NOMO-1 treated with DMSO at 0.1 percent for 48 hours (cell line): Measurements from ENCODE around the gene SLA2.
"Not testable (repeated sequence)": the region's sequence is repeated elsewhere in the genome, so short reads cannot be mapped to it uniquely, and the experiment has no call there.

ENCODE experiments used
- DNase-seq: peaks from one replicate; lab custom pipeline; 2025; ENCODE audit not compliant: unreplicated experiment; lab: John Stamatoyannopoulos, UW

SLA2 gene

DNA sequence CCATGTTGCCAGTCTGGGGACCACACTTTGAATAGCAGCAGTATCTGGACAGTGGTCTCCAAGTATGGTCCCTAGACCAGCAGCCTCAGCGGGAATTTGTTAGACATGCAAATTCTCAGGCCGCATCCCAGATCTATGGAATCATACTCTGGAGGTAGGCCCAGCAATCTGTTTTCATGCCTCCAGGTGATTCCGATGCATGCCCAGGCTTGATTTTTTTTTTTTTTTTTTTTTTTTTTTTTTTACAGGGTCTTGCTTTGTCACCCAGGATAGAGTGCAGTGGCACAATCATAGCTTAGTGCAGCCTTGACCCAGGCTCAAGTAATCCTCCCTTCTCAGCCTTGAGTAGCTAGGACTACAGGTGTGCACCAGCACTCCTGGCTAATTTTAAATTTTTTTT lies 682 bp upstream of the SLA2 start:
- DNase-seq: no peak

DNA sequence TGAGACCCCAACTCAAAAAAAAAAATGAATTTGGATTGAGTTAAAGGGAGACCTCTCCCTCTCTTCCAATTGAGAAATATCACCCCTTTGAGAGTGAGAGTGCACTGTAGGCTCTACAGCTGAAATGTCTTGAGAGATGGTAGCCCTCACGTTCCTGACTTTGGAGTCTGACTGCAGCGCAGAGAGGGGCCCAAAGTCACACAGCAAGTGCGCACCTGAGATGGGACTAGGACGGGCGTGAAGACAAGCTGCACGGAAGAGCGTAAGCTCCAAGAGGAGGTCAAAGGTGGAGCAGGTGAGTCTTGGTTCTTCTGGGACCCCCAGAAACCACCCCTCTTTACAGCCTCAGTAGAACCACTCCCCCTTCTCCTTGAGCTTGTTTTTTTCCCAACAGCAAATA lies 643 bp downstream of the SLA2 start:
- no peak for DNase-seq

DNA sequence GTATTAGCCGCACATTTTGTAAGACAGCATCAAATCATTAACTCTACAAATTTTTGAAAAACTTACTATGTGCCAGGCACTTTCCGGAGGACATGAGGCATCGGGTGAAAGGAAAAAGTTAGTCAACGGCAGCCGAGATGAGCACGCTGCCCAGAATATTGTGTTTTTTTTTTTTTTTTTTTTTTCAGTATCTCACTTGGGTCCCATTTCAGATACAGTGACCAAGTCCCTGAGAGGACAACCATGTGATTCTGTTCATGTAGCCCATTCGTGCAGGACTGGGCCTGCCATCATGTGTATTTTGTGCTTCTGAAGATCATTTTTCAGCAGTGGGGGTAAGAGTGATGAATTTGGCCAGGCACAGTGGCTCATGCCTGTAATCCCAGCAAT lies 1.3 kb downstream of the SLA2 start:
- no peak for DNase-seq

DNA sequence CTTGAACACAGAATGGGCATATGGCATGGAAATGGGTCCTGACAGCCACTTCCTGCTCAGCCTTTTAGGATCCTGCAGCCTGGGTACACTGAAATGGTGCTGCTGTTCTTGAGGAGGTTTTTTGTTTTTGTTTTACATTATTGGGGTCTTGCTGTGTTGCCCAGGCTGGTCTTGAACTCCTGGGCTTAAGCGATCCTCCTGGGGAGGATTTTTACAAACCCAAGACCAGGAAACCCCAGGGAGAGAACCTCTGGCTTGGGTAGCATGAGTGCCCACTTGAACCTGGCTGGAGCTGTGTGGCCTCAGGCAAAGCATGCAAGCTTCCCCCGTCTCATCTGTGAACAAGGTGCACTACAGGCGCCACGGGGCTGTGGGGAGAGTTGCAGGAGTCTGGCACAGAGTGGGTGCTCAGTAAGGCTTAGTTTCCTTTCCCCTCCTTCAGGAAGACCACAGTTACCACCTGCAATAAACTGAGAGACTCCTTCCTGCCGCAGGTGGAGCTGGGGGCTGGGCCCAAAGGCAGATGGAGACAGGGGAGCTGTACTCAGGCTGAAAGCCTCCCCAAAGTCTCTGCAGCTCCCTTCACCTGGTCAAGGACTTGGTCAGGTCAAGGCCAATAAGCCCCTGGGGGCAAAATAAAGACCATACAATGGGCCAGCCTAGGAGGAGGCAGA lies 1.8 kb downstream of the SLA2 start:
- no peak for DNase-seq

DNA sequence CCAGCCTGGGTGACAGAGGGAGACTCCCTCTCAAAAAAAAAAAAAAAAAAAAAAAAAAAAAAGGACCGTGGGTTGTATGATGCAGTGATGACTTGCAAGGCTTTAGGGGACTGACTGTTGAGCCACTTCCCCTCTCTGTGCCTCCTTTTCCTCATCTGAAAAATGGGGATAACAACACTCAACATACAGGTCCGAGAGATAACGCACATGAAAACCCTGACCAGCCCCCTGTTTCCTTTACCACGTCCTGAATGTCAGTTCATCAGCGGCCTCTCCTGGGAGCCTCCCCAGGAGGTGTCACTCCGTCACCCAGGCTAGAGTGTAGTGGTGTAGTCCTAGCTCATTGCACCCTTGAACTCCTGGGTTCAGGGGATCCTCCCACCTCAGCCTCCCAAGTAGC lies 3.9 kb downstream of the SLA2 start:
- no peak for DNase-seq

DNA sequence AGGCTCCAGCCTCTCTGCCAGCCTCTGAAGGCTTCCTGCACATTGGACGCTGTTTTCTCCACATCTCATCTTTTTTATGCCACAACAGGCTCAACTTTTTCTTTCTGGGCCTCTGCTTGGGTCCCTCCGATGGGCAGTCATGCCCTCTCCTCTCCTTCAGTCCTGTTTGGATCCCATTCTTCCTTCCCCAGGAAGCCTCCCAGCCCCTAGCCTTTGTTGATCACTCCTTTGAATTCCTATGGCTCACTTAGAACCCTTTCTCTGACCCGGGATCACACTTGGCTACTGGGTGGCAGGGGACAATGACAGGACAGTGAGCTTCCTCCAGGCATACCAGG lies 4.5 kb downstream of the SLA2 start:
- no peak for DNase-seq

DNA sequence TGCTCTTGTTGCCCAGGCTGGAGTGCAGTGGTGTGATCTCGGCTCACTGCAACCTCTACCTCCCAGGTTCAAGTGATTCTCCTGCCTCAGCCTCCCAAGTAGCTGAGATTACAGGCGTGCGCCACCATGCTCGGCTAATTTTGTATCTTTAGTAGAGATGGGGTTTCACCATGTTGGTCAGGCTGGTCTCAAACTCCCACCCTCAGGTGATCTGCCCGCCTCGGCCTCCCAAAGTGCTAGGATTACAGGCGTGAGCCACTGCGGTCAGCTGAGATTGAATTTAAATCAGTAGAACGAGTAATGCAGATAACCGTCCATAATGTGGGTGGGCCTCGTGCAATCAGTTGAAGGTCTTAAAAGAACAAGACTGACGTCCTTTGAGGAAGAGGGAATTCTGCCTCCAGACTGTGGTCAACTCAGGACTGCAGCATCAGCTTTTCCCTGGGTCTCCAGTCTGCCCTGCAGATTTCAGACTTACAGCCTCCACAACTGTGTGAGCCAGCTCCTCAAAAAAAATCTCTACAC lies 7.1 kb downstream of the SLA2 start:
- not testable (repeated sequence) for DNase-seq

DNA sequence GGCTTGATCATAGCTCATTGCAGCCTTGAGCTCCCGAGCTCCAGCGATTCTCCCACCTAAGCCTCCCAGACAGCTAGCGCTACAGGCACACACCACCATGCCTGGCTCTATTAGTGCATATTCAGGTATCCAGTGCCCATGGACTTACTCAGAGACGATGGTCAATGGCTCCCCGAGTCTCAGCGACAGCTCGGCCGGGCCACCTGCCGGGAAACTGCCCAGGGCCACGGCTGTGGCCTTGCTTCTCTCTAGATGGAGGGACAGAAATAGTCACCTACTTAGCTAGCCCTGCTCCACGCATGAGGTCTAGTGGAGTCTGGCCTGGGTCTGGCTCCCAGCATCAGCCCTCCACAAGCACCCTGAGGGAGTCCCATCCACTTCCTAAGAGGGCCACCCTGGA lies 11.7 kb downstream of the SLA2 start:
- DNase-seq: no peak

DNA sequence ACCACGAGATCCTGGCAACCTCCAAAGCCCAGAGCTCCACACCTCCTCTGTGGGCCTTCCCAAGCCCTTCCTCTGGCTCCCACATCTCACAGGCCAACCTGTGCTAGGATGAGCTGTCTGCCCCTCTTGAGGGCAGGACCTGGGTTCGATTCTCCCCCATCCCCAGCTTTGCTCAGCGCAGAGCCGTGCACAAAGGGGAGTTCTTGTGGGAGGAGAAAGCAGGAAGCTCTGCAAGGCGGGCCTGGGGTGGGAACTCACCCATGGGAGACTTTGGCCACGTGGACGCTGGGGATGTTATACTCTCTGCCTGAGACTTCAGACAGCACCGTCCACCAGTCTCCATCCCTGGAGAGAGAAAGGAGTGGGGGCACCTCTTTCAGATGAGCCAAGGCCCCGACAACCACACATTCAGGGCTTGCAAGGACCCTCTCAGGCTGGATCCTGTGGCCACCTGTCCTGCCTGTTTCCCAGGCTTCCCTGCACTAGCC lies 12.7 kb downstream of the SLA2 start:
- DNase-seq: no peak

DNA sequence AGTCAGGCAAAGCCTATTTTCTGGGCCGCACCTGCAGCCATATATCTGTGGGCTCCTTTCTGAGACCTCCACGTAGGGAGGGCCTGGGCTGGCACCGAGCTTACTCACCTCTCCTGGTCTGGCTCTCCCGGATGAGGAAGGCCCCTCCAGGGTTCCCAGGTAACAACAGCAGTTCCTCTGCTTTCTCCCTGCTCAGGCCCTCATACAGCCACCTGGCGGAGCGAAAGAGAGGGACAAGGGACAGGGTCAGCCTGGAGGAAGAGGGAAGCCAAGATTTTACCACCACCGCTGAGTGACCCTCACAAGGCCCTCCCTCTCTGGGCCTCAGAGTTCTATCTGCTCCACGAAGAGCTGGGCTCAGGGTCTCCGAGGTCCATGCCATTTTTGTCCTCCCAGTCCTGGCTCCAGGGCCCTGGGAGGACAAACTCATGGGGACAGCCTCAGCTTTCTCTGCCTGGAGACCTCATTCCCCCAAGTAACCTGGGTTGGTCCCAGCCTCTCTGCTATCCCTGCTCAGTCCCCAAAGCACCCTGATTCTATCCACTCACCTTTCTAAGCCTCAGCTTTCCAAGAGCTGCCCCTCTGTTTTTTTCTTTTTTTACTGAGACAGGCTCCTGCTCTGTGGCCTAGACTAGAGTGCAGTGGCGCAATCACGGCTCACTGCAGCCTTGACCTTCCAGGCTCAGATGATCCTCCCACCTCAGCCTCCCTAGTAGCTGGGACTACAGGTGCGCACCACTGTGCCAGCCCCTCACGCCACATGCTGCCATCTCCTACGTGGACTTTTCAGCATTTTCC lies 13.3 kb downstream of the SLA2 start:
- DNase-seq: no peak

DNA sequence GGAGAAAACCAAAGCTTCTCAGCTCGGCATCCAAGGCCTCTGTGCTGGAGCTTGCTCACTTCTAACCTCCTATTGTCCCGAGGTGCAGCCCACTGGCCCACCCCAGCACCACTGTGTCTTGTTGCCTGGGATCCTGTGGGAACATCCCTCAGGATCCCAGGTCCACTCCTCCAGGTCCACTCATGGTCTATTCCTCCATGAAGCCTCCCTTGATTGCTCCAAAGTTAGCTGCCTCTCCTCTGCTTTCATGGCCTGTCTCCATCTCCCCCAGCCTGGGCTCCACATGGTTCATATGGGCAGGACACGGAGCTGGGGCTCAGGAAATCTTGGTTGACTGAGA lies 13.9 kb downstream of the SLA2 start:
- no peak for DNase-seq

DNA sequence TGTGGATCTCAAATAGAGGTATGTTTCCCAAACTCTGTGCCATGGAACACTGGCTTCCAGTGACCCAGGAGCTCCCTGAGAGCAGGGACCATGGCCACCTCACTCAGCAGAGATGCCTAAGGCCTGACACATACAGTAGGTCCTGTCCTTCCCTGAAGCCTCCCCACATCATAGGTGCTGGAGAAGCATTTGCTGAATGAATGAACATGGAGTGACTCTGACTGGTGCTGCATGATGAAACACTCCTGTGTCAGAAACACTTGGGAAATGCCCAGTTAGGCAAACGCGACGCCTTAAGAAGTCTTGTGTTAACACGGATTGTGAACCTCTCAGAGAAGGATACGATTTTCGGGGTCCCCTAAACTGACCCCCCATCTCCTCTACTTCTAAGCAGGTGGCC lies 14.3 kb downstream of the SLA2 start:
- no peak for DNase-seq

DNA sequence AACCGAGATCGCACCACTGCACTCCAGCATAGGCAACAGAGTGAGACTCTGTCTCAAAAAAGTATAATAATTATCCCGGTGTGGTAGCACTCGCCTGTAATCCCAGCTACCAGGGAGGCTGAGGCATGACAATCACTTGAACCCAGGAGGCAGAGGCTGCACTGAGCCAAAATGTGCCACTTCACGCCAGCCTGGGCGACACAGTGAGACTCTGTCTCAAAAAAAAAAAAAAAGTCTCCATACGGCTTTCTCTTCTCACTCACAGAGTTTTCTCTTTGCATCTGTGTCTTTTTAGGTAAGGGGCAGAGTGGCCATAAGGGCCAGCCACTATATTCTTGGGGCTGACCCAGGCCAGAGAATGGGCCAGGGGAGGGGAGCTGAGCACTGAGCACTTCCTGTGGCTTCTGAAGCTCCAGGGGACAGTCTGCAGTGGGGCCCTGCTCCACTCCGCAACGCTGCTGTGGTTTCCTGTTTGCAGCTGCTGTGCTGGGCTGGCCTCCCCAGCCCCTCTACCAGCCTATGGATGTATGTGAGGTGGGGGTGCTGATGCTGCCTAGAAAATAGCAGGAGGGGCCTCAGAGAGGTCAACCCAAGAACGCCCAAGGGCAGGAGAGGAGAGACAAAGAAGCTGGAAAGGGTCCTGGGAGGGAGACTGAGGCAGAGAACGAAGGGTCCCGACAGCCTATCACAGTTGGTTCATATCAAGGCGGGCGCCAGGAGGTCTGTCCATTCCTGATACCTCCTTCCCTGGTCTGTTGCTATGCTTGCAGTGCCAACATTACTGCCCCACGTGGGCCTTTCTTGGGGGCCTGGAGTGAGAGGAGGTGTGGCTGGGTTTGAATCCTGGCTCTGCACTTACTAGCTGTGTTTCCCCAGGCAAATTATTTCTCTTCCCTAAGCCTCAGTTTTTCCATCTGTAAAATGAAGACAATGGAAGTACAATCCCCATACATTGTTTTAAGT lies 16.0 kb downstream of the SLA2 start:
- peak; percentile 24 for DNase-seq

DNA sequence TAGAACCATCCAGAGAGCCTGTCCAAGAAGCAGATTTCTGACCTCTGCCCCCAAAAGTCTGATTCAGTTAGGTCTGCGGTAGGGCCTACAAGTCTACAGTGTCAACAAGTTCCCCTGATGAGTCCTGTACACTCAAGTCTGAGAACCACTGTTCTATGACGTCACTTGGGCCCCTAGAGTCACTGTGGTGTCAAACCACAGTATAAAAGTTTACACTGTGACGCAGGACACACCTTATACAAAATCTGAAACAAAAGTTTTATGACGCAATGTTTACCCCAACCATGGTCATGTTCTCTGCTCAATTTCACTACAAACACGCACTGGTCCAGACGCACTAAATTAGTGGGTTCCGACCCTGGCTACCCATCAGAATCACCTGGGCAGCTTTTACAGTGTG lies 17.9 kb downstream of the SLA2 start:
- no peak for DNase-seq

DNA sequence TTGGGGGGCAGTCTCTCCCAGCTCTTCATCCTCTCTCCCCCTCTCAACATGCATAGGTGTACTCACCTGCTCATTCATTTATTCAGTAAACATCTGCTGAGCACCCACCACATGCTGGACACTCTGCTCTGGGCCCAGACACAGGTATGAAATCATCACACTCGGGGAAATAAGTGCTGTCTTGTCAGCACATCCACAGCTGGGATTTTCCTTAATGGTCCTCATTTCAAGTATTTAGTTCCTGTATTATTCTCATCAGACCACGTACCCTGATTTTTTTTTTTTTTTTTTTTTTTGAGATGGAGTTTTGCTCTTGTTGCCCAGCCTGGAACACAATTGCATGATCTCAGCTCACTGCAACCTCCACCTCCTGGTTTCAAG lies 21.1 kb downstream of the SLA2 start:
- DNase-seq: no peak

DNA sequence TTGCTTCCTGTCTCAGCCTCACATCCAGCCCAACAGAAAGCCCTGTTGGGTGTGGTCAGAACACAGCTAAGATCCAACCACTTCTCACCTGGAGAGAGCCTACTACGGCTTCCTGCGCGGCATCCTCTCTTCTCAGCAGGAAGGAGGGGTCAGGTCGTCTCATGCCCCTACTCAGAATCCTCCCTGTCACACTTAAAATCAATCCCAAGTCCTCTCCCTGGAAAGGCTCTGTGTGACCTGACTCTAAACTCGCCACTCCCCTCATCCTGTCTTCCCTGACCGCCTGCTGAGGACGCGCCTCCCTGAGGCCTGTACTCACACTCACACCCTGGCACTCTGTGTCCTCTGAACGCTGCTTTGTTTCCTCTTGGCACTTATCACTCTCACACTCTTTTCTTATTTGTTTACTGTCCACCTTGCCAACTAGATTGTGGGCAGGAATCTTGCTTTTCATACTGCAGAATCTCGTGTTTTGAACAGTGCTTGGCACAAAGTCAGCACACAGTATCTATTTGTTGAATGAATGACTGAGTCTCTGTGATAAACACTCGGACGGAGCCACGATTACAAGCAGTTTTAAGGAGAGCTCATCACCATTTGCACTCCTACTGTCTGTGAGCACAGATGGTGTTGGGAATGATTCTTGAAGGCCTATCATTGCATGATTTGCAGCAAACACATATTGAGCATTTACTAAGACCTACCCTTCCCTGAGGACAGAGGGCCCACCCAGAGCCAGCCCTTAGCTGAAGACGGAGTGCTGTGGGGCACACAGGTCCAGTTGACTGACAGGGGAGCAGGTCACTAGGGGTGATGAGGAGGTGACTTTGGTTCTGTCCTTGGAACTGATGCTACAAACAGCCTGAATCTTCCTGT lies 21.7 kb downstream of the SLA2 start:
- no peak for DNase-seq

DNA sequence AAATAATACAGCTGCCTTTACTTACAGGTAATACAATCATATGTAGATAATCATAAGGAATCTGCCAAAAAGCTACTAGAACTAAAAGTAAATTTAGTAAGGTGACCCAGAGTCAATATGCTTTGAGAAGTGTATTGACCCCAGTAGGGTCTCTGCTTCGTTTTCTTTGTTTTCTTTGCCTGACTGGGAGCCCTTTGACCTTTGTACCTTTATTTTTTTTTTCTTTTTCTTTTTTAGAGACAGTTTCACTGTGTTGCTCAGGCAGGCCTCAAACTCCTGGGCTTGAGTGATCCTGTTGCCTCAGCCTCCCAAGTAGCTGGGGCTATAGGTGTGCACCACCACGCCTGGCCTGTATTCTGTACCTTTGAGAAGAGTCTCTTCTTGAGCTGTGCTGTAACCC lies 22.6 kb downstream of the SLA2 start:
- DNase-seq: no peak

DNA sequence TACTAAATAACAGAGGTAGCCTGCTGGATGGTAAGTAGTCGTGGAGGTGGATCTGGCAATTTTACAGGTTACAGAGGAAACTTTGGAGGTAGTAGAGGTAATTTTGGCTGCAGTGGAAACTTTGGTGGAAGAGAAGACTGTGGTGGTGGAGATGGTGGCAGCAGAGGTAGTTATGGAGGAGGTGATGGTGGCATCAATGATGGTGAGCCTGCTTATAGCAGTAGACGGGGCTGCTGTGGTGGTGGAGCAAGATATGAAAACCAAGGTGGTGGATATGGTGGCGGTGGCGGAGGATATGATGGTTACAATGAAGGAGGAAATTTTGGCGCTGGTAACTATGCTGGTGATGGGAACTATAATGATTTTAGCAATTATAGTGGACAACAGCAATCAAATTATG lies 25.1 kb downstream of the SLA2 start:
- no peak for DNase-seq

DNA sequence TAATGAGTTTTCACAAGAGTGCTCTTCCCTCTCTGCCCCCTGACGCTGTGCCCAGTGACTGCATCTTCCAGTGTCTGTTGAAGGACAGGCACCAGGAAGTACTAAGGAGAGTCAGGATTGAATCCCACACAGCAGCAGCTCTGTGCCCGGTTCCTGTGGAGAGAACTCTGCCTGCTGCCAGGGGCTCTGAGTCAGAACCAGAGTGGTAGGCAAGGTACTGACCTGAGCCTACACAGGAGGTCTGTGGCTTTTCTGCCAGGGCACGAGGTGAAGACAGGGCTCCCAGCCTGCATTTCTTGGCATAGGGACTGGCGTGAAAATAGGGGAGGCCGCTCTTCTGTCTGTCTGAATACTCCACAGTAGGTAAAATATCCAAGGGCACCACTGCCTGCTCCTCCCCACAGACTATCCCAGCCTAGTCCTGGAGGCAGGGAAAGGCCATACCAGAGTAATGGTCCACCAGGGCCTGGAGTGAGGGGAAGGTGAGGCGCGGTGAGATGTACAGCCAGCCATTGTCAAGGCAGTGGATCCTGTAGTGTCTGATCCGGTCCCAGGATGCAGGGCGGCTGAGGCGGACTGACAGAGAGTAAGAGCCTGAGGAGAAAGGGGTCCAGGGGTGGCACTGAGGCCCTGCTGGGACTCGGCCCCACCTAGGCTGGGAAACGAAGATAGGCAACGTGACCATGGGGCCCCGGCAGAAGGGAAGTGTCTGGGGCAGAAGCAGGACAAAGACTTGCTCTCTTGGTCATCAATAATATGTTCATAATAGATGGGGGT lies 31.0 kb downstream of the SLA2 start:
- no peak for DNase-seq

DNA sequence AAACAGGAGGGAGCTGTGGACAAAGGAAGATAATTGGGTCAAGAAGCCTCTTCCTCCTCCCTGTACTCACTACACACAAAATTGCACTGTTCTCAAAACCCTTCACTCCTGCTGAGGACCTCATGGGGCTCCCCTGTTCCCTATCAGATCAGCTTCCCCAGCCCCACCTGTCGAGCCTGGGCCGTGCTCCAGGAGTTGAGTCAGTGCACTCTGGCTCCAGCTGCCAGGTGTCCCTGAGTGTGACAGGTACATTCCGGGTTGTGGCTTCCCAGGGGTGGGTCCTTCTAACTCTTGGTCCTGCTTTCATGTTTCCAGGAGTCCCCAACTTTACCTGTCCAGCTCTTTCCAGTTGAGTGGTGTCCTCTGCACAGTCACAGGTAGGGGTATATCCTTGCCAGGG lies 32.0 kb downstream of the SLA2 start:
- no peak for DNase-seq
